ENCODE data around the gene NUDT3. TPM values are rescaled to one million over a fixed set of nuclear protein-coding genes. Genes with fewer than 3 reads are reported as not detected.
"Not testable (repeated sequence)": the region's sequence is repeated elsewhere in the genome, so short reads cannot be mapped to it uniquely, and the experiment has no call there.

NUDT3 gene
- total RNA-seq, 1 donor from 2014 or later = 49.6 TPM

DNA sequence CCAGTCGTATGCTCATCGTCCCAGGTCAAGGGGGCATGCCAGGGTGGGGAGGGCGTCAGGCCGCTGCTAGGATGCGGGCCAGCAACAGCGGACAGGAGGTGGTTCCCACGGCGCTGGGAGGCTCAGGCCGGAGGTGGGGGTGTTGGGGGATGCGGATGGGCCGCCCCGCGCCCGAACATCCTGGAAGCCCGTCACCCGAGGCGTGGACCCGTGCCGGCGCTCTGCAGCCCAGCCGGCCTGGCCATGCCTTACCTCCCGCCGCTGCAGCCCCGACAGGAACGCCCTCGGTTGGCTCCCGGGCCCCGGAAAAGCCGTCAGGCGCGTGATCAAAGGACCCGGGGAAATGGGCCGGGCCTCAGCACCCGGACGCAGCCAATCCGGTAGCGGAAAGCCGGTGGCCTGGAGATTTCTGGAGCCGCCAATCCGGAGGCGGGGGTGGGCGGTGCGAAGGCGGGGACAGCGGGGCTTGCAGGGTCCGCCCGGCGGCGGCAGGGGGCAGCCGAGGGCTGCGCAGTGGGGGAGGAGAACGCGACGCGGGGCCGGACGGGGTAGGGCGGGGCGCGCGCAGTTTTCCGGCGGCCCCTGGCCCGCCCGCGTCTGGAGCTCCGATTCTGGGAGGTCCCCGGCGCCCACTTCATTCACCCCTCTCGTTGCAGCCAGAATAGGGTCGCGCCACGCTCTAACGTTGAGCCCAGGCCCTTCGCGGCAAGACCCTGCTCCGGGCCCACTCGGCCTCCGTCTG is 143.6 kb downstream of the NUDT3 start, which contains the start of gene SMIM29:
Gene SMIM29 (minus strand): TSS at position 280 of the 742 bp plus-strand sequence. CDS start 1,215 bp downstream, outside the sequence.
- DNase-seq (peak; percentile 98), ATAC-seq (ENCODE audit: poor library complexity) (peak; percentile 95)
- intact Hi-C loops (cut with DNase I) = loop anchor here (2.0 kb wide), 2 partner anchors 144 to 166 kb away; partner anchors contain the start of gene NUDT3

DNA sequence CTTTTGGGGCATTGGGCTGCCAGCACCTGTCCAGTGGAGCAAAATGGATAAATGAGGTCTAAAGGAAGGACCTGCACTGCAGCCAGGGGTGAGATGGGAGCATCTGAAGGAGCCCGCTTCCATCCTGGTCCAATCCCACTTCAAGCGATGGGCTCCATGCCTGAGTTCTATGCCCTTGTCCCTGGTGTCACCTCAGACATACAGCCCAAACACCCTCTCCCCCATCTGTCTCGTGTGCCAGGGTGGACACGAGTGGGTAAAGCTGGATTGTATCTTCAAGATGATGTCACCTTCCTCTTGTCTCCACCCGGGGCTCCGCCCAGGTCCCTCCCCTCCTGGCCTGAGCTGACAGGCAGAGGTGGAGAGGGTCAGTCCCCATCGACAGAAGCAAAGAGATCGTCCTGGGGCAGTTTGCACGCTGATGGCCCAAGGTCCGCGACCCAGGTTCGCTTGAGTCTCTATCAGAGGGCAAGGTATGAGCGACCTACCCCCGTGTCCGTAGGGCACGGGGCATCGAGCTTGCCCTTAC is 144.2 kb downstream of the NUDT3 start:
- ATAC-seq (ENCODE audit: poor library complexity) (peak; percentile 54), DNase-seq (peak; percentile 83)
- intact Hi-C loops (cut with DNase I) = loop anchor here (2.0 kb wide), 2 partner anchors 145 to 167 kb away; partner anchors contain the start of gene NUDT3

DNA sequence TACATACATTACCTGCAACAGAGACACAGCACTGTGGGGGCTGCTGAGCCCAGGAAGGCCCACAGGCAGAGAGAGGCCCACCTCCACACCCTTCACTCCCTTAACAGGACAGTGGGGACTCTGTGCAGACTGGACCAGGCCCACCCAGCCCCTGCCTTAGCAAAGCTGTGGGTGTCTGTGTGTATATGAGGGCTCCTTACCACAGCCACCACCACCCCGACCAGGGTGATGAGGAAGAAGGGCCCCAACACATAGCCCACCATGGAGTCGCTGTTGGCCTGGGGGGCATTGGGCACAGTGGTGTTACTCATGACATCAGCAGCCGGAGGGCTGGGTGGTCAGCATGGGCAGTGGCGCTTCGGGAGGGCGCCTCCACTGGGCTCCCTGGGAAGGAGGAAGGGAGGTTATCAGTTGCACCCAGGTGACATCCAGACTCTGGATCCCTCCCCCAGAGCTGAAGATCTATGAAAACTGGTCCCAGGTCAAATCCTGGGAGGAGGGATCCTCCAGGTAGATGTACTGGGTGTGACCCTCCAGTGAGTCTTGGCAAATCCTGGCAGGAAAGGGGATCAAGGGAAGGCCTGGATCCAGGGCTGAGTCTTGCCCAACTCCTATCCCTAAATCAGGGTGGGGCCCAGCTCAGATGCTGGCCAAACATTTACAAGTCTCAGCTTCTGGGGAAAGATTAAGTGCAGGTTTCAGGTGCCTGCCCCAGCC is 144.8 kb downstream of the NUDT3 start:
- peak; percentile 38 for DNase-seq
- intact Hi-C loops (cut with DNase I) = loop anchor here (2.0 kb wide), 2 partner anchors 145 to 167 kb away; partner anchors contain the start of gene NUDT3
- ATAC-seq (ENCODE audit: poor library complexity) = no peak

DNA sequence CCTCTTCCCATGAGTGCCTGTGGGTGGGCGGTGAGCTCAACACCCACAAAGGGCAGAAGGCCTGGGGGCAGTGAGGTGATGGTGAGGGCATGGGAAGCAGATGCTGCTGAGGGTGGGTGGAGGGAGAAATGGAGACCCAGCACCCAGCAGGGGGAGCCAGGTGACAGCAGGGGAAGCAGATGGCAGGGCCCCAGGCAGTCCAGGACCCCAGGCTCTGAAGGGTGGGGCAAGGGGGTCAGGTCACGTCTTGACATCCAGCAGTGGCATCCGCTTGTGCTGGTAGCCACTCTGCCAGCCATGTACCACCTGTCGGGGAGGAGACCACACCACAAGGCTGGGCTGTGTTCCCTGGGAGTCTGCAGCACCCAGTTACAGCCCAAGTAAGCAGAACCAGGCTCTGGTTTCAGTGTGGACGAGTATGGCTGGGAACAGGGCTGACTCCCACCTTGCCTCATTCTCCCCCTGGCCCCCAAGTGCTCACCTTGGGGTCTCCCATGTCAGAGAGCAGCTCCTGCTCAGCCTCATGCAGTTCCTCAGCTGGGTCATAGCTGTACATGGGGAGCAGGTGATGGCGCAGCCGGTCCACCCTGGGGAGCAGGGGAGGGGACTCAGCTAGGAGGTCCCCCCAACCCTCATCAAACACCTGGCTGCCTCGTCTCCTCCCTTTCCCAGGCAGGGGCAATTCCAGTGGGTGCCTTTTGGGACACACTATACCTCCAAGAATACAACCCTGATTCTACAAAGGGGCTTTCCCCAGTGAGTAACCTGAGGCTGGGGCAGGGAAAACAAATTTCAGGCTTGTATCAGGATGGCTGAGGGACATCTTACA is 145.7 kb downstream of the NUDT3 start:
- ATAC-seq (ENCODE audit: poor library complexity) (no peak), DNase-seq (no peak)
- intact Hi-C loops (cut with DNase I) = no loop called here

DNA sequence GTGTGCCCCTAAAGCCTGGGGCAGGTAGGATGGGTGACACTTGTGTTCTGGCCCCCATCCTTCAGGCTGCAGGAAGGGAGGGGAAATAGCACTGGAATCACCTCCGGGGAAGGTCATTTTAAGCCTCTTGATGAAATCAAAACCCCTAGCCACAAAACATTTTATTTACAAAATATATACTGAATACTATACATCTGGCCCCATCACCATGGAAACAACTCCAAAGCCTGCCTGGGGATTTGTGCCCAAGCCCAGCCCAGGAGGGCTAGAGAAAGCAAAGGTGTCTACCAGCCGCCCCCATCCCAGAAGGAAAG is 146.3 kb downstream of the NUDT3 start:
- intact Hi-C loops (cut with DNase I) = no loop called here
- no peak for DNase-seq

DNA sequence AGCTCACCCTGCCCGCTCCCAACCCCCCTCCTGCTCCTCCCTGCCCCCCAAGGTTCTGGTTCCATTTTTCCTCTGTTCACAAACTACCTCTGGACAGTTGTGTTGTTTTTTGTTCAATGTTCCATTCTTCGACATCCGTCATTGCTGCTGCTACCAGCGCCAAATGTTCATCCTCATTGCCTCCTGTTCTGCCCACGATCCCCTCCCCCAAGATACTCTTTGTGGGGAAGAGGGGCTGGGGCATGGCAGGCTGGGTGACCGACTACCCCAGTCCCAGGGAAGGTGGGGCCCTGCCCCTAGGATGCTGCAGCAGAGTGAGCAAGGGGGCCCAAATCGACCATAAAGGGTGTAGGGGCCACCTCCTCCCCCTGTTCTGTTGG is 146.7 kb downstream of the NUDT3 start:
- DNase-seq; ATAC-seq (ENCODE audit: poor library complexity); intact Hi-C loops (cut with DNase I): not testable (repeated sequence)

More for the DNA sequence above, 146.3 kb downstream of the NUDT3 start:
- ATAC-seq (ENCODE audit: poor library complexity) = no peak

DNA sequence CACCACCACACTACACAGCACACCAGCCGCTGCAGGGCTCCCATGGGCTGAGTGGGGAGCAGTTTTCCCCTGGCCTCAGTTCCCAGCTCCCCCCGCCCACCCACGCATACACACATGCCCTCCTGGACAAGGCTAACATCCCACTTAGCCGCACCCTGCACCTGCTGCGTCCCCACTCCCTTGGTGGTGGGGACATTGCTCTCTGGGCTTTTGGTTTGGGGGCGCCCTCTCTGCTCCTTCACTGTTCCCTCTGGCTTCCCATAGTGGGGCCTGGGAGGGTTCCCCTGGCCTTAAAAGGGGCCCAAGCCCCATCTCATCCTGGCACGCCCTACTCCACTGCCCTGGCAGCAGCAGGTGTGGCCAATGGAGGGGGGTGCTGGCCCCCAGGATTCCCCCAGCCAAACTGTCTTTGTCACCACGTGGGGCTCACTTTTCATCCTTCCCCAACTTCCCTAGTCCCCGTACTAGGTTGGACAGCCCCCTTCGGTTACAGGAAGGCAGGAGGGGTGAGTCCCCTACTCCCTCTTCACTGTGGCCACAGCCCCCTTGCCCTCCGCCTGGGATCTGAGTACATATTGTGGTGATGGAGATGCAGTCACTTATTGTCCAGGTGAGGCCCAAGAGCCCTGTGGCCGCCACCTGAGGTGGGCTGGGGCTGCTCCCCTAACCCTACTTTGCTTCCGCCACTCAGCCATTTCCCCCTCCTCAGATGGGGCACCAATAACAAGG is 147.3 kb downstream of the NUDT3 start:
- ATAC-seq (ENCODE audit: poor library complexity); intact Hi-C loops (cut with DNase I); DNase-seq: not testable (repeated sequence)

DNA sequence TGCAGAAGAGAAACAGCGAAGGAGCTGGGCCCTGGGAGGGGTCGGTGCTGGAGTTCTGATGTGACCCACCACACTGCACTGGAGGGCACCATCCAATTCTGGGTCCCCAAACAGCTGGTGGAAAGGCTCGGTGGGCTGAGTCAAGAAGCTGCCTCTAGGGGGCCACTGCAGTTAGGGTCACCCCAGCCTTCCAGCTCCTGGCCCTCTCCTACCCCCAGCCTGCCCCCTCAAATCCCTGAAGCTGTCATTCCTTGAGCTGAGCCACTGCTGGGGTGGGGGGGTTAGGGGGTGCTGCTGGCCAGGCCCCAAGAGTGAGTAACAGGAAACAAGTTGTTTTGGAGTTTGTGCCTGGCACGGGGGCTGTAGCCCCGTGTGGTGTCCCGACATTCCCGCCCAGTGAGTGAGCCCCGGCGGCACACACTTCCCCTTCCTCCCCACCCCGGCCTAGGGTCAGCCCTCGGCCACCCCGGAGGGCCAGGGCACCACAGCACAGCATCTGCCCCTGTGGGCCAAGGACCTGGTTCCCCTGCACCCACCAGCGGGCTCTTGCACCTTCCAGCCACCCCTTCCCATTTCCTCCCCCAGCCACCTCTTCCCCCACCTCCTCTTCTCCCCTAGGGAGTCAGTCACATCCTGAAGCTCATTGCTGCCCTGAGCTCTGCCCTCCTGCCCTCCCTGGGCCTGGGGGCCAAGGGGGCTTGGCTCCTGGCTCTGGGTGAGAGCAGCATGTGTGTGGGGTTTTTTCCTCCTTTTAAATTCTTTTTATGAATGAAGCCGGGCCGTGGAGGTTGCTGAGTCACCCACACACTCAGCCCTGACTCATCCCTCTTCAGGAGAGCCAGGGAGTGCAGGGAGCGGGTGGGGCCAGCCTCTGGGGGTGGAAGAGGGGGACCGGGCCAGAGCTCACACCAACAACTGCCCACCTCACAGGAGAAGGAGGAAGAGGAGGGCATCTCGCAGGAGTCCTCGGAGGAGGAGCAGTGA is 148.3 kb downstream of the NUDT3 start:
- DNase-seq (peak; percentile 59), ATAC-seq (ENCODE audit: poor library complexity) (no peak)
- intact Hi-C loops (cut with DNase I) = no loop called here

DNA sequence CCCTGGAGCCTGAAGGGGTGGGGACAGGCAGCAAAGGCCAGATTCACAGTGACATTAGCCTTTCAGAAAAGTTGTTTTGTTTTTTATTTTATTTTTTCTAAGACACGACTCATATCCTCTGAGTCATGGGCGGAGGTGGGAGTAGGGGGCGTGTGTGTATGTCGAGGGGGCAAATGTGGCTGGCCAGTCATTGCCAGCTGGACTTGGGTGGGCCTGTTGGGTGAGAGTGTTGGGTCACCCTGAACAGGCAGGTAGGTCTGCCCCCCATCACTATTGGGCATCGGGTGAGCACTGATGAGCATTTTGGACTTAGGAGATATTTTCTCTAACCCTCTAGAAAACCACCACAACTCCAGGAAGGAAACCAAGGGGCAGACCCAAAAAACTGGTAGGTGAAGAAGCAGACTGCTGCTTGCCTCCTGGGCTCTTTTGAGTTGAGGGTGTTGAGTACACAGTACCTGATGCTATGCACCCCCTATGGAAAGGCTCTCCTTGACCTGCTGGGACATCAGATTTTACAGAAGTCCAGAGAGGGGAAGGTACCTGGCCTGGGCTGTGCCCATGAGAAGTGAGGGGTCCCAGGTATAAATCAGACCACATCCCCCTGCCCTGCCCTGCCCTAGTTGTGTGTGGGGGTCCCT is 149.2 kb downstream of the NUDT3 start:
- intact Hi-C loops (cut with DNase I) = no loop called here
- ATAC-seq (ENCODE audit: poor library complexity) = no peak

DNA sequence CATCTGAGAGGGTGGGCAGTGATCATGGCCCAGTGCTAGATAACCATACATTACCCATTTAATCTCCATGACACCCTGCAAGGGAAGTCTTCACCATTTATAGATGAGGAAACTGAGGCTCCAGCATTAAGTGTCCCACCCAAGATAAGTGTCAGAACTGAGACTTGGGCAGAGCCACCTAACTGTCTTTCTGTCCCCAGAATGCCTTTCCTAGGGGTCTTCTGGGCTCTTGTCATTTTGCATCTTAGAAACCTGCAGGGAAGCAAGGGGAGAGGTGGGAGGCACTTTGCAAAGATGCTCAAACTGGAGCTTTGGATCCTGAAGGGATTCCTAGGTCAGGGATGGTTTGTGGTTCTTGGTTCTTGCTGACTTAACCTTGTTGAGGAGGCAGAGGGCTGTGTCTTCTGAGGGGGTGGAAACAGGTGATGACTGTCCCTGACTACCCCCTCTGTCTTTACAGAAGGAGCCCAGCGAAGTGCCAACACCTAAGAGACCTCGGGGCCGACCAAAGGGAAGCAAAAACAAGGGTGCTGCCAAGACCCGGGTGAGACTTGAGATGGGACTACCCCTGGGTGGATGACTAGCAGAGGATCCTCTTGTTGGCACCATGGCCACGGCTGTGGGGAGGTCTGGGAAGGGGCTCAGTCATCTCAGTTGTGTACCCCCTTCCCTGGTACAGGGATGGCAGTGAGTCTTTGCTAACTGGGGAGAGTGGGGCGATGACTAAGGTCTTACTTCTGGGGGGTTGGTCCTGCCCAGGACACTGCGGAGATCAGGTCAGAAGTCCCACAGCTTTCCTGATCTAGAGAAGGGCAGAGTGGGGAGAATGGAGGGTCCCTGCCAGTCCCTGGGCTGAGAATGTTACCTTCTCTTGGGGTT is 150.0 kb downstream of the NUDT3 start:
- ATAC-seq (ENCODE audit: poor library complexity) (no peak), DNase-seq (no peak)
- intact Hi-C loops (cut with DNase I) = no loop called here

More for the DNA sequence above, 149.2 kb downstream of the NUDT3 start:
- no peak for DNase-seq

DNA sequence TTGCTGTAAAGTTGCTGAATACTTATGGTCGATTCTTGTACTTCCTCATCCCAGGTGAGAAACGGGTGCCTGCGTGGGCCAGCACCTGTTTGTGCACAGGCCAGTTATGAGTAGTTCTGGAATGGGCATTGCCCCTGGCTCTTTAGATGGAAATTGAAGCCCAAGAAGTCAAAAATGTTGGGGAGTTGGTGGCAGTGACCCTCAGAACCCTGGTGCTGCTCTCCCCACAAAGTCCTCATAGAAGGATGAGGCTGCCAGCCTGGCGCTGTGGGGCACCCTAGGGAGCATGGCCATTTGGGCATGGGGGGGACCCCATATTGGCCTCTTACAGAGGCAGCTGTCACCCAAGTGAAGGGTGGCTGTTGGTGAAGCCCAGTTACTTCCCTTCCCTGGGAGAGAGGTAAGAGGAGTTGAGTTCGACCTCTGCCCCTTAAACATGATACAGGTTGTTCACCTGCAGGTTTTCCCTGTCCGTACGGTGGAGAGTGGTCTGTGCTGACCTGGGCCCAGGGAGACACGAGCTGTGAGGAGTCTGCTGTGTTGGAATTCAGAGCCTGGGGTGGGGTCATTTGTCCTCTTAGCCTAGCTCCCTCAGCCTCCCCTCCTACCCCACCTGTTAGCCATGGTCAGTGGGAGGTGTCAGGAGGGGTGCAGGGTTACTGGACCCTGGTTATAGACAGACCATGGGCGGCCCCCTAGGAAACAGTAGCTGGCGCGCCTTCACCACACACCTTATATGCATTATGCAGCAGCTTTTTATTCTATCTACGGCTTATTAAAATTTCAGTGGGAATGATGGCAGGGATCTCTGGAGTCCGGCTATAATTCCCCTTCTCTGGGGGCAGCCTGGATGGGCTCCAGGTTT is 150.9 kb downstream of the NUDT3 start:
- DNase-seq (no peak), ATAC-seq (ENCODE audit: poor library complexity) (no peak)
- intact Hi-C loops (cut with DNase I) = no loop called here

DNA sequence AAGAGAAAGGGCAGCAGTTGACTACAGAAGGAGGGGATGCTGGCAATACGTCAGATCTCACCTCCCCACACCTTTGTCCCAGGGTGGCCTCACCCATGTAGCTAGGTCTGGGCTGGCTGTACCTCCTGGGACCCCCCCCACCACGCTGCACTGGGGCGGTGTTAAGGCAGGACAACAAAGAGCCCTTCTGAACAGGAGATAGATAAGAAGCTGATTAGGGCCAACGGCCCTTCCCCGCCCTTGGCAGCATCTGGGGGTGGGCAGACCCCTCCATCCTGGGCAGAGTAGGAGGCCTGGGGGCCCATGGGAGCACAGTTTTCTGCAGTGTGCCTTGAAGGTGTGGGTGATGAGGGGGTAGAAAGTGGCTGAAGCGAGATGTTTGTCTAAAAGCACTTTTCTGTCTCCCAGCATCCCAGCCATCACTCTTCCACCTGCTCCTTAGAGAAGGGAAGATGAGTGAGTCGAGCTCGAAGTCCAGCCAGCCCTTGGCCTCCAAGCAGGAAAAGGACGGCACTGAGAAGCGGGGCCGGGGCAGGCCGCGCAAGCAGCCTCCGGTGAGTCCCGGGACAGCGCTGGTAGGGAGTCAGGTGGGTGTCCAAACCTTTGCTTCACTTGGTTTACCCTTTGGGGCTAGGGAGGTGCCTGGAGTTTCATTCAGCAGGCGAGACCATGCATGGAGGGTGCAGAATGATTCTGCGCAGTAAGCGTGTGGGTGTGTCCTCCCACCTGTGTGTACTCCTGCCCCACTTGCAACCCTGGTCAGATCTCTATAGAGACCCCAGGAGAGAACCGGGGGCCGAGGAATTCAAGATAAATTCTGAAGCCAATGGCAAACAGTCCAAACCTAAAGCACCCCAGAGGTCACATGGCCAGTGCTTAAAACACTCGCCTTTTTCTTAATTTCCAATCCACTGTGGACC is 151.9 kb downstream of the NUDT3 start:
- ATAC-seq (ENCODE audit: poor library complexity) (no peak), DNase-seq (no peak)
- intact Hi-C loops (cut with DNase I) = no loop called here

DNA sequence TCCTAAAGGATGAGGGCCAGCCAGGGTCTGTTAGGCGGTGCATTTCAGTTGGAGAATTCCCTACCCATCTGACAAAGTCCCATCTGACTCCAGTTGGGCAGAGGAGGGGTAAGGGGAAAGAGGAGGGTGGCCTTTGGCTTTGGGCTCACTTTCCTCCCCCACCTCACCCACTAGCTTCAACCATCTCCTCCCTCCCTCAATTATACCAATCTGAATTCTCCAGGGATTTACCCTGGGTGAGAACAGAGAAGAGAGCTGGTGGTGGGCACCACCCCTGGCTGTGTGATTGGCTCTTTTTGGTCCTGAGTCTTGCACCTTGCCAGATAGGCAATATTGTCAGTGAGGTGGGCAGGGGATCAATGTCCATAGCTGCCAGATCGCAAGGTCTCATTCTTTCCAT is 152.6 kb downstream of the NUDT3 start:
- ATAC-seq (ENCODE audit: poor library complexity) (no peak), DNase-seq (no peak)
- intact Hi-C loops (cut with DNase I) = no loop called here

DNA sequence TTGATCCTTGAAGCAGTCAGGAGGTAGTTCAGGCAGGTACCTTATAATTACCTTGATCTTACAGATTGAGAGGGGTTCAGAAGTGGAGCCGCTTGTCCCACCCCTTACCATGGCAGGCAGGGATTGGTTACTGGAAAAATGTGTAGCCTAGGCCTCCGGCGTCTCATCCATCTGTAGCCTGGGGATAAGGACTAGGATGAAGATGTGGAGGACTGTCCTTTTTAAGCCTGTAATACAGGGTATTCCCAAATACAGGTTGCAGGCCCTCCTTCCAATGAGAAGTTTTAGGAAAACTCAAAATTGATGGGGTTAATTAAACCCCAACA is 153.0 kb downstream of the NUDT3 start:
- no peak for DNase-seq
- intact Hi-C loops (cut with DNase I) = no loop called here
- no peak for ATAC-seq (ENCODE audit: poor library complexity)
